GM11168 (cell line): ENCODE results near the gene YPEL2.
"Not testable (repeated sequence)": the region's sequence is repeated elsewhere in the genome, so short reads cannot be mapped to it uniquely, and the experiment has no call there.

Source experiments
- in situ Hi-C: fragments of 300-500 bp; cut with MboI; formaldehyde crosslinking; loops from one replicate; pipeline ENCODE4 v1.12.0; 2022; ENCODE audit warnings: low sequenced_read_pairs; ENCODE audit not compliant: unreplicated experiment

Gene YPEL2, protein sequence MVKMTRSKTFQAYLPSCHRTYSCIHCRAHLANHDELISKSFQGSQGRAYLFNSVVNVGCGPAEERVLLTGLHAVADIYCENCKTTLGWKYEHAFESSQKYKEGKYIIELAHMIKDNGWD

DNA sequence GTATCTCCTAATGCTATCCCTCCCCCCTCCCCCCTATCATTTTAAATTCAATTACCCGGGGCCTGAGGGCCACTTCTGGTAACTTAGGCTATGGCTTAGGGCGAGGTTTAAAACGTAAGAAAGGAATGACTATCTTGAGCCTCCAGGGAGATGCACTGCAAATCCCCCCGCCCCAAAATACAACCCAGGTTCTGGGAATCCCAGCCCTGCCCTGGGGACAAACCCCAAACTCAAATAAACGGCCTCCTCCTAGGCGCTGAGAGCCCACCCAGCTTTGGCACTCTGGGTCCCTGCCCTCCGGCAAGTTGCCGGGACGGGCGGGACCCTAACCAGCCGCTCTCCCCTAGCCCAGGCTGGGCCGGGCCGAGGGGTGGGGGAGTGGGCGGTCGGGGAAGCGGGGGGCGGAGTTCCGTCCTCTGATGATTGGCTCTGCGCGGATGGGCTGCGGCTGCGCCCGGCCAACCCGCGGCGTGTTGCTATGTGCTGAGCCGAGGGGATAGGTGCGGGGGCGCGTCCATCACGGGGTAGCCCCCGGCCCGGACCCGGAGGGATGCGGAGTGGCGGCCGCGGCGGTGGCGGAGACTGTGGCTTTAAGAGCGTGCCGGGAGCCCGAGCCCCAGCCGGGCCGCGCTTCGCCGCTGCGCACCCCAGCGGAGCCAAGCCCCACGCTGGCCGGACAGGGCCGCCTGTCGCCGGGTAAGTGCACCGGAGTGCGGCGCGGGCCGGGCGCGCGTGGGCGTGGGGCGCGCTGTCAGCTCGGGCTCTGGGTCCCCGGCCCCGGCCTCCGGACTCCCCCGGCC lies at the start of gene YPEL2:
Gene YPEL2, plus strand, starts transcription at position 527 of the 800 bp plus-strand sequence. CDS start 21,755 bp downstream, outside the sequence.
- in situ Hi-C loops, result no loop called here

DNA sequence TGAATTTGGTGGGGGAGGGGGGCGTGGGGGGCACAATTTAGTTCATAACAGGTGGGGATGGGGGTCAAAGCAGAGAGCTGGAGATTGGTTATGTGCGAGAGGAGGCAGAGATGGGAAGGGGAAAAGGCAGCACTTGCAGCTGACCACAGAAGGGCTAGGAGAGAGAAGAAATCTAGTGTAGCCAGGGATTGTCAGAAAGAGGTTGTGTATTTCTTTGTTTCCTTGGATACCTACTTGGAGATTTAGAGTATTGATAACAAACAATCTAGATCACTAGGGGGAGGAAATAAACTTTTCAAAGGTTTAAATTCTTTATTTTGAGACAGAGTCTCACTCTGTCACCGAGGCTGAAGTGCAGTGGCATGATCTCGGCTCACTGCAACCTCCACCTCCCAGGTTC lies 47.1 kb upstream of the YPEL2 start:
- in situ Hi-C loops, result no loop called here

DNA sequence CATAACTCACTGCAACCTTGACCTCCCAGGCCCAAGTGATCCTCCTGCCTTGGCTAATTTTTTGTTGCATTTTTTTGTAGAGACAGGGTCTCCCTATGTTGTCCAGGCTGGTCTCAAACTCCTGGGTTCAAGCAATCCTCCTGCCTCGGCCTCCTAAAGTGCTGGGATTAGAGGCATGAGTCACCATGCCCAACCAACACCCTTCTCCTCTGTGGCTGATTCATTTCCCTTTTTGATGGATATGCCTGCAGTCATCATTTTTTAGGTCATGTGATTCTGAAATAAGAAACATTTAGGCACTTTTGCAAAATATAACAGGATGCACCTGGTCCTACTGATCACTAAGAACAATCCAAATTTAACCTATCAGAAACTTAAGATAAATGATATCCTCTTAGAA lies 44.0 kb upstream of the YPEL2 start:
- in situ Hi-C loops, result no loop called here

DNA sequence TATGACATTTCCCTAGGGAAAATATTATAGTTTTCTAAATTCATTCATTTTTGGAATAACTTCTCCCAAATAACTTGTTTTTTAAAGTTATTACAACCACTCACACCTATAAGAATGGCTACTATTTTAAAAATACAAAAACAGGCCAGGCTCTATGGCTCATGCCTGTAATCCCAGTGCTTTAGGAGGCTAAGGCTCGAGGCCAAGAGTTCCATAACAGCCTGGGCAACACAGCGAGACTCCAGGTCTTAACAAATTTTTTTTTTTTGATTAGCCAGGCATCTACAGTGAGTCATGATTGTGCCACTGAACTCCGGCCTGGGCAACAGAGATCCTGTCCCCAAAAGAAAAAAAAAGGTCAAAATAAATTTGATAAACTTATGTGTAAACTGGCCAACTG lies 43.6 kb upstream of the YPEL2 start:
- in situ Hi-C loops, result no loop called here

DNA sequence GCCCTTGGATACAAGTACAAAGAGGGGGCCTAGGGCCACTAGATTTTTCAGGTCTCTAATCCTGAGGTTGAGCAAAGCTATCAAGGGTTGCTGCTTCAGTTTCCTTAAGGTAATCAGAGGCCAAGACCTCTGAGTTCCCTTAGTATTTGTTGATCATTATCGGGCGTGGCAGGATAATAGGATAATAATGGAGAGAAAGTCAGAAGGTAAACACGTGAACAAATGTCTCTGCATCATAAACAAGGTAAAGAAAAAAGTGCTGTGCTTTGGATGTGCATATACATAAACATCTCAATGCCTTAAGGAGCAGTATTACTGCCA lies 41.5 kb upstream of the YPEL2 start:
- in situ Hi-C loops, result no loop called here

DNA sequence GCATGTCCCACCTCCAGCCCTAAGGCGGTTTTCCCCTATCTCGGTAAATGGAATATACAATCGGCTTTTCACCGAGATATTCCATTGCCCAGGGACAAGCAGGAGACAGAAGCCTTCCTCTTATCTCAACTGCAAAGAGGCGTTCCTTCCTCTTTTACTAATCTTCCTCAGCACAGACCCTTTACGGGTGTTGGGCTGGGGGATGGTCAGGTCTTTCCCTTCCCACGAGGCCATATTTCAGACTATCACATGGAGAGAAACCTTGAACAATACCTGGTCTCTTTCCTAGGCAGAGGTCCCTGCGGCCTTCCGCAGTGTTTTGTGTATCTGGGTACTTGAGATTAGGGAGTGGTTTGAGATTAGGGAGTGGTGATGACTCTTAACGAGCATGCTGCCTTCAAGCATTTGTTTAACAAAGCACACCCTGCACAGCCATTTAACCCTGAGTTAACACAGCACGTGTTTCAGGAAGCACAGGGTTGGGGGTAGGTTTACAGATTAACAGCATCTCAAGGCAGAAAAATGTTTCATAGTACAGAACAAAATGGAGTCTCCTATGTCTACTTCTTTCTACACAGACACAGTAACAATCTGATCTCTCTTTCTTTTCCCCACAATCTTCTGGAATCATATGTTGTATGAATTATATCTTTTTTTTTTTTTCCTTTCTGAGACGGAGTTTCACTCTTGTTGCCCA lies 41.0 kb upstream of the YPEL2 start:
- in situ Hi-C loops, result not testable (repeated sequence)

DNA sequence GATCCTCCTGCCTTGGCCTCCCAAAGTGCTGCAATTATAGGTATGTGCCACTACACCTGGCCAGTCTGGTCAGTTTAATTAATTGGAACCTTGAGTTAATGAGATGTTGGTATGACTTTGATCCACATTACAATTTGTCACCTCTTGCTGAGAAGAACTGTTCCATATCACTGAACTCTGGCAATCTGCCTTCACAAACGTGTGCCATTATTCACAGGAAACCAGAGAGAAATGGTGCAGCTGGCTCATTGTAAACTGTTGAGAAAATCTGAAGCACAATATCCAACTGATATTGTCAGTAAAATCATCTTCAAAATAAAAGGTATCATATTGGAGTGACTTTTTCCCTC lies 39.3 kb upstream of the YPEL2 start:
- in situ Hi-C loops, result no loop called here

DNA sequence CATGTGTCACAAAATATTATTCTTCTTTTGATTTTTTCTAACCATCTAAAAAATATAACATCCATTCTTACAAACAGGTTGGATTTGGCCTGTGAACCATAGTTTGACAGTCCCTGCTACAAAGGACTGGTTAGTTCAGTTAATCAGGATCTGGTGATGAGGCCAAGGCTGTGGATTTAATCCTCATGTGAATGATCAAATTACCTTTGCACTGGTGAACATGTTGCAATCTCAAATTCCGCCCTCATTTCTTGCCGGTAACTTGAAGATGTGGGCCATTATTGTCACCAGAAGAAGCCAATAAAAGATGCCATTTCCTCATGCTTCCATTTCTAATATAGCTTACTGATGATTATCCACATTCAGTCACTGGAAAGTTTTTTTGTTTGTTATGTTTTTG lies 35.3 kb upstream of the YPEL2 start:
- in situ Hi-C loops, result no loop called here

DNA sequence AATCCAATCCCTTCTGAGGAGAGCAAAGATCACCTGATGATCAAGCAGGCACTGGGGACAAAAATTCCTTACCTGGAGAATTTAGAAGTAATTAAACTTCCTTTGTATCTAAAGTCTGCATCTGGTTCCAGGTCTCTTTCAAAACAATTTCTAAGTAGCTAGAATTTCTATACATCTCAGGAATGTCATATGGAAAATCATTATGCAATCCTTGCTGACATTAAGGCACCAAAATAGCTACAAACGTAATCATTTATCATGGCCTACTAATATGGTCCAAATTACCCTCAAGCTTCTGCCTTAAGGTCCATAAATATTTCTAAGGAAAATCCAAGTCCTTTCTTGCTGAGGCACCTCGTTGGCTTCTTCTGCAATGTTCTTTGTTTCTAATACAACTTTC lies 32.9 kb upstream of the YPEL2 start:
- in situ Hi-C loops, result no loop called here

DNA sequence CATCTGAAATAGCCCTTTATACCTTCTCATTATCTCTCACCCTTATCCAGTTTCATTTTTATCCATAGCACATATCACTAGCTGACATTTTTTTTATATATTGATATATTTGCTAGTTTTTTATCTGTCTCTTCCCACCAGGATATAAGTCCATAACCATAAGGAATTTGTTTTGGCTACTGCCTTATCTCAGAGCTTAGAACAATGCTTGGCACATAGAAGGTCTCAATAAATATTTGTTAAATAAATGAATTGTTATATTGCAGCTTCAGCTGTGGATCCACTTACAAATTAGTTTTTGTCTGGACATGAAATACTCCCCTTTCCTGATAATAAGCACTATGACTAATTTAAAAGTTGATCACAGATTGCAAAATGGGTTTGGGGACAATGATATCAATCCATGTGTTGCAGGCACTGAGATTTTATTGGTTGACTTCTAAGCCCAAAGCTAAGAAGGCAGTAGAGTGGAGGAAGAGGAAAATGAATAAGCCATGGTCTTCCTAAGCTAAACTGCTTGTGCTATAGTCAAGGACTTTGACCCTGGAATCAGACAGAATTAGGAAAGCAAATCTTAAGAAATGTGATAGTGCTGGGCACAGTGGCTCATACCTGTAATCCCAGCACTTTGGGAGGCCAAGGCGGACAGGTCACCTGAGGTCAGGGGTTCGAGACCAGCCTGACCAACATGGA lies 31.9 kb upstream of the YPEL2 start:
- in situ Hi-C loops, result no loop called here

DNA sequence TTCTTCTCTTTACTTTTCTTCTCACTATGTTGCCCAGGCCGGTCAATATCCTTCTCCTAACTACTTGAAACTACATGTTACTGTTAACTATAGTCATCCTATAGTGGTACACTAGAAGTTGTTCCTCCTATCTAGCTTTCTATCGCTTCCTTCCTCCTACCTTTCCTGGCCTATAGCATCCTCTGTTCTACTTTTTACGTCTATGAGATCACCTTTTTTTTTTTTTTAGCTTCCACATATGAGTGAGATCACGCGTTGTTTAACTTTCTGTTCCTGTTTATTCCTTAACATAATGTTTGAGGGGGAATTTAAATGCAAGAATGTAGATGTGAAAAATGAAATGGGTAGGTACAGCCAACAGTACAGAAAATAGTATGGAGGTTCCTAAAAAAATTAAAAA lies 30.5 kb upstream of the YPEL2 start:
- in situ Hi-C loops, result no loop called here

DNA sequence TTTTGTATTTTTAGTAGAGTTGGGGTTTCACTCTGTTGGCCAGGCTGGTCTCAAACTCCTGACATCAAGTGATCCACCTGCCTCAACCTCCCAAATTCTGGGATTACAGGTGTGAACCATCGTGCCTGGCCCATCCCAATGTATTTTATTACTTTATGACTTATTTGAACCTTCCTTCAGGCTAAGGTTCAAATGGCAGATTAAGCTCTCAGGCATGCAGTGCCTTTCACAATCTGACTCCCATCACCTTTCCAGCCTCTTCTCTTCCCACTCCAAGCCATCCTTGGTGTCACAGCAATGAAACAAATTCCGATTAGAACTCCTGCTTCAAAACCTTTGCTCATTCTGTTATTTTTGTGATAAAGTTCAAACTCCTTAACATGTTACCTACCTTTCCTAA lies 26.6 kb upstream of the YPEL2 start:
- in situ Hi-C loops, result no loop called here

DNA sequence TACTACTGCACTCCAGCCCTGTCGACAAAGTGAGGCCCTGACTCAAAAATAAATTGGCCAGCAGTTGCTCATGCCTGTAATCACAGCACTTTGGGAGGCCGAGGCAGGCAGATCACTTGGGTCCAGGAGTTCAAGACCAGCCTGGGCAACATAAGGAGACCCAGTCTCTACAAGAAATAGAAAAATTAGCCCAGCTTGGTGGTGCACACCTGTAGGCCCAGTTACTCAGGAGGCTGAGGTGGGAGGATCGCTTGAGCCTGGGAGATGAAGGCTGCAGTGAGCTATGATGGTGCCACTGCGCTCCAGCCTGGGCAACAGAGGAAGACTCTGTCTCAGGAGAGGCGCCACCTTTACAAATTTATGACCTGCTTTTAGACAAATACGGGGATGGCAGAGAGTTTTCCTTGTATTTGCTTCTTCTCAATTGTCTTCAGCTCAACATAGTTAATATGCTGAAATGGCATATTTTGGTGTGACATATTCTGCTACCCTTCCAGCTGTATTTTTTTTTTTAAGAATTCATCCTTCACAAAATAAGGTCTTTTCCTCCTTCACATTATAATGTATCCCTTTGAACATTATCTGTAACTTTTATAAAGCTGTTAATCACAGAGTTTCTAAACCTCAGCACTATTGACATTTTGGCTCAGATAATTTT lies 21.1 kb upstream of the YPEL2 start:
- in situ Hi-C loops, result loop anchor here (5.0 kb wide), 1 partner anchor 127 kb away; no protein-coding TSS in a partner anchor

DNA sequence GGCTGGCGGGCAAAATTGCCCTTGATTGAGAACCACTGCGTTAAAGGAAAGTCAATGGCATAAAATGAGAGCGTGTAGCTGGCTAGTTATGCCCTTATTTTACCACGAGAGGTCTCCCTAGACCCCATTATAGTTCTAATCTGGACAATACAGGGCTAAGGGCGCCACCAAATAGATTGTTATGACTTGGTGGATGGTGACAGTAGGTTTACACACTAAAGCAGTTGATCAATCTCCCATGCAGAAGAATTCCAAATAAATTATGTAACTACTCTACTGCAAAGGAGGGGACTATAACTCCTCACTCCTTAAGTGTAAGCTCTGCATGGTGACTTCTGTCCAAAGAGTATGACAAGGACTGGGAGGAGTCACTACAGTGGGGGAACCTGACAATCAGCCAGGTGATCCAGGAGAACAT lies 20.4 kb upstream of the YPEL2 start:
- in situ Hi-C loops, result loop anchor here (5.0 kb wide), 1 partner anchor 126 kb away; no protein-coding TSS in a partner anchor

DNA sequence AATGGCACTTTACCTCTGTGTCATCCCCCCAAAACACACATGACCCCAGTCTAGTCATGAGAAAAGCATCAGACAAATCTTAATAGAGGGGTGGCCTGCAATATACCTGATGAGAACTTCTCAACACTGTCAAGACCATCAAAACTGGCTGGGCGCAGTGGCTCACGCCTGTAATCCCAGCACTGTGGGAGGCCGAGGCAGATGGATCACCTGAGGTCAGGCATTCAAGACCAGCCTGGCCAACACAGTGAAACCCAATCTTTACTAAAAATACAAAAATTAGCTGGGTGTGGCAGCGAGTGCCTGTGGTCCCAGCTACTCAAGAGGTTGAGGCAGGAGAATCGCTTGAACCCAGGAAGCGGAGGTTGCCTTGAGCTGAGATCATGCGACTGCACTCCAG lies 19.9 kb upstream of the YPEL2 start:
- in situ Hi-C loops, result loop anchor here (5.0 kb wide), 1 partner anchor 126 kb away; no protein-coding TSS in a partner anchor

DNA sequence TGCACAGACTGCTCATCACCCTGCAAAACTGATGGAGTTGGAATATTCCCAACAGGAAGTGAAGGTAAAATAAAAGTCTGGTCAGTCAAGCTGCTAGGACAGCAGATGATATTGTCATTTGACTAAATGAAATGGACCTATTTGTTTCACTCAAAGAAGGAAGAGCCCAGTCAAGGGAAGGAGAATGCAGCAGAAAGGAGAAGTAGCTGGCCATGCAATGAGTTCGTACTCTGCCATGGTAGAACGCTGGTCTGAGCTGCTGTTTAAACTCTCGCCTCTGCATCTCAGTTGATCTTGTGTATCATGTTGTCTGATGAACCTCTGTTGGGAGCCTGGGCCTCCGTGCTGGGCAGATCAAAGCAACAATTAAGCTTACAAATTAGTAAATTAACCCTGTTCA lies 15.6 kb upstream of the YPEL2 start:
- in situ Hi-C loops, result no loop called here

DNA sequence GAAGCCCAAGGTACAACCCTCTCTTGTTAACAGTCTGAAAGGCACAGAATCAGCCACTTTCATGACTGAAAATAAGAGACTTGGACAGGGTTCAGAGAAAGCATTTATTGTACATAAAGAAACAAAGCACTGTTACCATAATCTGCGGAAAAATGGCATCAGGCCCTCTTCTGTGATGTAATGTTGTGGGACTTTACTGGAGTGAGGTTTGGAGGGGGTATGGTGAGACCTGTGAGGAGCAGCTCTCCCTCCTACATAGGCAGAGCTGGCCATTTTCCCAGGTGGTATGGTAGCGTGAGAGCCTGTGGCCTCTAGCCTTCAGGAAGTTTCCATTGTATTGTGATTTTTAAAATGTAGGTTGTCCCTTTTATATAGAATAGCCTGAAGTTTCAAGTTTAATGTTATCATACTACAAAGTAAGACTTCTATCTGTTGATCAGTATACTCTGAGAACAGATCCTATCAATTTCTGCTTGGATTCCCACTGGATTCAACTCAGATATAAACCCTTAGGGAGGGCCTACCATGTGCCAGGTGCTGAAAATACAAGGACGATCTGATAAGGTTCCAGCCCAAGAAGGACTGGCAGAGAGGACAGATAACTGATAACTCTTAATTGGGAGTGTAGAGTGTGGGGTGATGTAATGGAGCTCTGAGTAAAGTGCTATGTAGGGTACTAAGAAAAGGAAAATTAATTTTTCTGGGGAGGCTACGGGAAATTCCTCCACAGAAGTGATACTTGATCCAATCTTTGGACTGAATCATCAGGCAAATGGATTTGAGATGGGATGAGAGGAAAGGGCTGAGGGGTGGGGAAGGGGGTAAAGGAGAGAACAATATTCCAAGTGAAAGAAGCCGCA lies 4.1 kb upstream of the YPEL2 start:
- in situ Hi-C loops, result no loop called here

DNA sequence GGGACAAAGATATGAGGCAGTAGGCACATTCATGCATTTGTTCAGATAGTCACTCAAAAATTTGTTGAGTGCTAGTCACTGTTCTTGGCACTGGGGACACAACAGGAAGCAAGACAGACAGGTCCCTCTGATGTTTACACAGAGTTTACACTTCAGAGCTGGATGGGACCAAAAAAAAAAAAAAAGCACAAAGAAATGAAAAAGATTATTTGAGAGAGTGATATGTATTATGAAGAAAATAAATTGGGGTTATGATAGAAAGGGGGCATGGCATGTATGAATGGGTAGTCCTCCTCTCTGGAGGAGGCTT lies 3.5 kb upstream of the YPEL2 start:
- in situ Hi-C loops, result no loop called here

DNA sequence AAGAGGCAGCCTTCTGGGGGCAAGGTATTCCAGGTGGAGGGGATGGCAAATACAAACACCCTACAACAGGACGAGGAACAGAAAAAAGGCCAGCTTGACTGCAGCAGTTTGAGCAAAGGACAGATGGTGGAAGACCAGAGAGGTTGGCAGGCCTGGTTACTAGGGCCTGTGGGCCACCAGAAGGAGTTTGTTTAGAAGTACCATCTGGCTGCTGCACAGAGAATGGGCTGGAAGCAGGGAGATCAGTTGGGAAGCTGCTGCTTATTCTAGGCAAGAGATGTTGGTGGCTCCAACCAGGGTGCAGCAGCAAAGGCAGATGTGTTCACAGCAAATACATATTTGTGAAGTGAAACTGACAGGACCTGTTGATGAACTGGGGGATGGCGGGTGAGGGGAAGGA lies 2.9 kb upstream of the YPEL2 start:
- in situ Hi-C loops, result no loop called here
